BJ (cell line): ENCODE data around the gene STK33. TPM values are rescaled to one million over a fixed set of nuclear protein-coding genes. Genes with fewer than 3 reads are reported as not detected.

ENCODE experiments used
- CTCF ChIA-PET: fragments of 350-600 bp; formaldehyde crosslinking; extraction: SDS; loops from one replicate; lab custom pipeline; 2021; ENCODE audit warnings: antibody characterized with exemption, inconsistent platforms; lab: Yijun Ruan, JAX
- POLR2A ChIA-PET: fragments of 300-600 bp; sonication (Branson Sonifier 250); formaldehyde crosslinking; extraction: SDS; loops from one replicate; lab custom pipeline; 2021; ENCODE audit warnings: antibody characterized with exemption; lab: Charles Lee
- DNase-seq: peaks from one replicate; pipeline ENCODE4 v3.0.0-alpha.2; 2011; ENCODE audit warnings: low read depth
- H3K27me3 ChIP-seq: 2 replicates; pipeline ENCODE4 v1.6.0; 2011; ENCODE audit warnings: low read length; ENCODE audit not compliant: control insufficient read depth, insufficient read depth
- H3K36me3 ChIP-seq: 2 replicates; pipeline ENCODE4 v1.5.1; 2011; ENCODE audit warnings: low read length; ENCODE audit not compliant: control insufficient read depth, insufficient read depth
- H3K4me3 ChIP-seq: 2 replicates; pipeline ENCODE4 v1.5.1; 2011; ENCODE audit warnings: low read depth, mild to moderate bottlenecking, control low read depth, low read length
- CTCF ChIP-seq: IDR thresholded peaks from 2 replicates; pipeline ENCODE4 v1.5.1; 2011; ENCODE audit warnings: low read depth, mild to moderate bottlenecking, control low read depth, inconsistent platforms, low read length, moderate library complexity; ENCODE audit not compliant: insufficient read depth
- polyA plus RNA-seq: library from polyadenylated mRNA; depleted of rRNA; stranded (reverse); fragments of >200 nt; gene quantifications from 2 replicates; pipeline ENCODE4 v1.2.3, GENCODE V29; 2011

Gene STK33
- polyA plus RNA-seq, 1 experiment: 3.0 TPM

DNA sequence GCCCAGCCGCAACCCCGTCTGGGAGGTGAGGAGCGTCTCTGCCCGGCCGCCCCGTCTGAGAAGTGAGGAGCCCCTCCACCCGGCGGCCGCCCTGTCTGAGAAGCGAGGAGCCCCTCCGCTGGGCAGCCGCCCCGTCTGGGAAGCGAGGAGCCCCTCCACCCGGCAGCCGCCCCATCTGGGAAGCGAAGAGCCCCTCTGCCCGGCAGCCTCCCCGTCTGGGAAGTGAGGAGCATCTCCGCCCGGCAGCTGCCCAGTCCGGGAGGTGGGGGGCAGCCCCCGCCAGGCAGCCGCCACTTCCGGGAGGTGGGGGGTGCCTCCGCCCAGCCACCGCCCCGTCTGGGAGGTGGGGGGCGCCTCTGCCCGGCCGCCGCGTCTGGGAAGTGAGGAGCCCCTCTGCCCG, 70.6 kb downstream of the STK33 start:
- H3K27me3 ChIP-seq: no peaks in the 10 kb centered on the region
- no peaks in the 10 kb centered on the region for H3K36me3 ChIP-seq
- POLR2A ChIA-PET: no interaction called here
- TF ChIP-seq CTCF: no peak
- DNase-seq: no peak
- CTCF ChIA-PET: no interaction called here
- no peak overlapping the region for H3K4me3 ChIP-seq

DNA sequence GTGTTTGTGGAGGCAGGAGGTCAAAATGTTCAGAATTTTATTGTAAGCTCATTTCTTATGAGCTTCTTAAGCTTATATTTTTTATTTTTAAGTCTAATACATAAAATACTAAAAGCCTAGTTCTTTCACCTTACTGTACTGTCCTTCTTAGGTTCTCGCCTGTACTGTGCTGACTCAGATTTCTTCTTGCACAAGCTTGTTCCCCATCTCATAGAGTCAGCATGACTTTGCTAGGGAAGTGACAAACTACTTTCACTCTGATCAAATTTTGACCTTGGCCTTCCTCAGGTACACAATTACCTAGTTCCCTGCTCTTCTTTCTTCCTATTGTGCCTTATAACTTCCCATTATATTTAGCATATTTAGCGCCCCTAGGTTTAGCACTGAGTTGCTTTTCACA, 81.5 kb downstream of the STK33 start:
- DNase-seq: no peak
- Histone ChIP-seq H3K4me3 (no peak overlapping the region), H3K36me3 (no peaks in the 10 kb centered on the region), H3K27me3 (no peaks in the 10 kb centered on the region)
- ChIA-PET CTCF (no interaction called here), POLR2A (no interaction called here)
- TF ChIP-seq CTCF: no peak

DNA sequence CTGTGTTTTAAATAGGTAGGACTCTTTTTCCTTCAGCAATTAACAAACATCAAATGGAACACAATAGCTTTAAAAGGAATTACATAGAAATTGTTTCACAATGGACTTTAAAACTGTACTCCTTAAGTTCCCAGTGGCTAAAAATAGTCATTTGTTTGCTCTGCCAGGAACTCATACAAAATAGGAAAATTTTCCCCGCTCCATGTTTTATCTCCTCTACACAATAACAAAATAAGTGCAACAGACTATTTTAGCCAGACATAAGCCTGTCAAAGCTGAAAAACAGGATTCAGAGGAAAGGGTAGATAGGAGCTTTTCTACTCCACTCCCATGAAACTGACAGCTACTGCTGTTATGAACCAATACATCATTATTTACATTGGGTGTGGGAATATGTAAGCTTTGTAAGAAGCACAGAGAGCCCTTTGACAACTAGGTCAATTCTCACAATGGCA, 90.1 kb downstream of the STK33 start:
- Histone ChIP-seq H3K36me3 (no peaks in the 10 kb centered on the region), H3K27me3 (no peaks in the 10 kb centered on the region), H3K4me3 (no peak overlapping the region)
- TF ChIP-seq CTCF: no peak
- ChIA-PET POLR2A (no interaction called here), CTCF (no interaction called here)
- DNase-seq: no peak

DNA sequence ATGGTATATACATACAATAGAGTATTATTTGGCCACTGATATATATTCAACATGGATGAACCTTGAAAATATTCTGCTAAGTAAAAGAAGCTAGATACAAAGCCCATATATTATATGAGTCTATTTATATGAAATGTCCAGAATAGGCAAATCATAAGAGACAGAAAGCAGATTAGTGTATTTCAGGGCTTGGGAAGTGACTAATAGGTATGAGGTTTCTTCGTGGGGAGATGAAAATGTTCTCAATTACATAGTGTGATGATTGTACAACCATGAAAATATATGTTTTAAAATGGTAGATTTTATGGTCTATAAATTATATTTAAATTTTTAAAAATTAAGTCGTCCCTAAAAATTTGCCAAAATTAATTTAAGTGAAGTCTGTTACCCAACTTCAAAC, 92.2 kb downstream of the STK33 start:
- TF ChIP-seq CTCF: no peak
- Histone ChIP-seq H3K27me3 (no peaks in the 10 kb centered on the region), H3K36me3 (no peaks in the 10 kb centered on the region), H3K4me3 (no peak overlapping the region)
- no peak for DNase-seq
- CTCF ChIA-PET: interaction anchor here (1.5 kb wide), 1 partner anchor 10 kb away, joined by 3 read pairs; no protein-coding TSS in a partner anchor
- POLR2A ChIA-PET: no interaction called here

DNA sequence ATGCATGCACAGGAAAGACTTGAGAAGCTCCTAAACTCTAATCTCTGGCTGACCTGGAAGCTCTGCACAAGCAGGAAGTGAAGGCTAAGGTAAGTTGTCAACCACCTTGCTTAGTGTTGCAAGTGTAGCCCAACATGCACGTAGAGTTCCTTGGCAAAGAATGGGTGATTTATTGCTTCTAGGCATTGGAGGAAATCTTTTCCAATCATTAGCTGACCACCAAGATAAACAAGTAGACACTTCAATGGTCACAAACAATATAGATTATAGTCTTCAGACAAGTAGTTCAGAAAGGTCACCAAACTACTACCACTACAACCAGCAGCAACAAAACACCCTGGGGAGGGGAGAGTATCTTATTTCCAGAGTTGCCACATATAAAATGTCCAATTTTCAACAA, 105.6 kb downstream of the STK33 start:
- Histone ChIP-seq H3K27me3 (no peaks in the 10 kb centered on the region), H3K36me3 (no peaks in the 10 kb centered on the region), H3K4me3 (no peak overlapping the region)
- TF ChIP-seq CTCF: no peak
- ChIA-PET POLR2A (interaction anchor here (0.6 kb wide), 1 partner anchor 63 kb away, joined by 10 read pairs; no protein-coding TSS in a partner anchor), CTCF (no interaction called here)
- DNase-seq: no peak
